HG02798 (cell line): ENCODE measurements around the gene PARVB.

Source experiments
- ATAC-seq: cut with Tn5 transposase; IDR thresholded peaks from one replicate; pipeline ENCODE4 v1.9.1; 2021; ENCODE audit warnings: mild to moderate bottlenecking; ENCODE audit not compliant: unreplicated experiment, poor library complexity

Gene PARVB

DNA sequence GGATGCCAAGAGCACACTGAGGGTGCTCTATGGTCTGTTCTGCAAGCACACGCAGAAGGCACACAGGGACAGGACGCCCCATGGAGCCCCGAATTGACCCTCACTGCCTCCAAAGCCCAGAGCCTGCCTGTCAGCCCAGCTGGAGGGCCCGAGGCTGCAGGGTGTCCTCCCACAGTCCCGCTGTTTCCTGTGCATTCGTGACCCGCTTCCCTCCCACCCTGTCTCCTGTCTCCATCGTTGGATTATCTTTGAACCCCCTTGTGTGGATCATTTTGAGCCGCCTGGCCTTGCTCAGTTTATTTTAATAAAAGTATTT is 182.2 kb downstream of the PARVB start:
- ATAC-seq = no peak

DNA sequence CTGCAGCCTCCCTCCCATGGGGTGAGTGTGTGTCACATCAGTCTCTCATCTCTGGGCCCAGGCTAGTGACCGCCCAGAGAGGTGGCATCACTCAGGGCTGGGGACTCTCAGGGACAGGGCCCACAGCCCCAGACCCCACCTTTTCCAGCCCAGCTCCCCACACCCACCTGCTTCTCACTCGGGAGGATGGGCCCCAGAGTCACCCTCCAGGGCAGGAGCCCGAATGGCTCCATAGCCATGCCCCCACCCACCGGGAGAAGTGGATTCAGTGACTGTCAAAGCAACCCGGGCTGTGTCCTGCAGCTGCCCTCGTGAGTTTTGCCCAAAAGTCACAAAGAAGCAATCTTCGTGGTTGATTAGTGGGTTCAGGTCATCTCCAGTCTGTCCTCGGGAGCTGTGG is 182.6 kb downstream of the PARVB start:
- no peak for ATAC-seq

DNA sequence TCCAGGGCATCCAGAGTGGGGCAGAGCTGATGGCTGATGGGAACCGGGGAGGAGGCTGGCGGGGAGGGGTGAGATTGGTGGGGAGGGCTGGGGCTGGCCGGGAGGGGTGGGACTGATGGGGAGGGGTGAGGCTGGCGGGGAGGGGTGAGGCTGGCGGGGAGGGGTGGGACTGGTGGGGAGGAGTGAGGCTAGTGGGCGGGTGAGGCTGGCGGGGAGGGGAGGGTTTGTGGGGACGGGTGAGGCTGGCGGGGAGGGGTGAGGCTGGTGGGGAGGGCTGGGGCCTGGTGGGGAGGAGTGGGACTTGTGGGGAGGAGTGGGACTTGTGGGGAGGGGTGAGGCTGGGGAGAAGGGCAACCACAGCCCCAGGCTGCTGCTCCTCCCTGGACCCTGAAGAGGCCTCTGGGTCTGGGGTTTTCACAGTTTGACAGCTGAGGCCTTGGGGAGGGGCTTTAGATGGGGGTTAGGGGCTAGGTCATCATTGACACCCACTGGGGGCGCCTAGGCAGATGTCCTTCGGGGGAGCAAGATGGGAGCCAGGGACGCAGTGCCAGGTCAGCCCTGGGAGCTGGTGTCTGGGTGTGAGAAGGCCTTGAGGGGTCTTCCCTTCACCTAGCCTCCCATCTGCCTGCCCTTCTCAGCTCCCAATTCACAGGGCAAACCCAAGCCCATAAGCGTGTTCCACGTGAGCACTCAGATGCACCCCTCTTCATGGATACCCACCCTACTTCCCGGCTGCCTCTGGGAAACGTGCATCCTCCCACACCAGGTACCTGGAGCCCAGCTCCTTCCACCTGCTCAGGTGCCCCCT is 183.3 kb downstream of the PARVB start:
- no peak for ATAC-seq

DNA sequence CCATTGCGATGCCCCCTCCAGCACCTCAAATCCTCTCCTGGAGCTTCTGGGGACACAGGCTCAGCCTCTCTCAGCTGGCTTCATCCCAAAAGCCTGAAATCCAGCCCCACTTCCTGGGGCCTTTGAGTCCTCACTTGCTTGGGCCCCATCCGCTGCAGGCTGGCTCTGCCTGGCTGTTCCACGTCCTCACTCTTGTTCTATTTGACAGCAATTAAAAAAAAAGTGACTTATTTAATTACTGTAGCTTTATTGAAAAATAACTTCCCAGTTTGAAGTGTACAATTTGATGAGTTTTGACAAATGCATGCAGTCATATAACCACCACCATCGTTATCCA is 183.8 kb downstream of the PARVB start:
- ATAC-seq = no peak

GRCh38 chr22:44209343-44209742 is 185.2 kb downstream of the PARVB start:
- ATAC-seq = no peak

GRCh38 chr22:44210722-44211121 is 186.6 kb downstream of the PARVB start:
- no peak for ATAC-seq

DNA sequence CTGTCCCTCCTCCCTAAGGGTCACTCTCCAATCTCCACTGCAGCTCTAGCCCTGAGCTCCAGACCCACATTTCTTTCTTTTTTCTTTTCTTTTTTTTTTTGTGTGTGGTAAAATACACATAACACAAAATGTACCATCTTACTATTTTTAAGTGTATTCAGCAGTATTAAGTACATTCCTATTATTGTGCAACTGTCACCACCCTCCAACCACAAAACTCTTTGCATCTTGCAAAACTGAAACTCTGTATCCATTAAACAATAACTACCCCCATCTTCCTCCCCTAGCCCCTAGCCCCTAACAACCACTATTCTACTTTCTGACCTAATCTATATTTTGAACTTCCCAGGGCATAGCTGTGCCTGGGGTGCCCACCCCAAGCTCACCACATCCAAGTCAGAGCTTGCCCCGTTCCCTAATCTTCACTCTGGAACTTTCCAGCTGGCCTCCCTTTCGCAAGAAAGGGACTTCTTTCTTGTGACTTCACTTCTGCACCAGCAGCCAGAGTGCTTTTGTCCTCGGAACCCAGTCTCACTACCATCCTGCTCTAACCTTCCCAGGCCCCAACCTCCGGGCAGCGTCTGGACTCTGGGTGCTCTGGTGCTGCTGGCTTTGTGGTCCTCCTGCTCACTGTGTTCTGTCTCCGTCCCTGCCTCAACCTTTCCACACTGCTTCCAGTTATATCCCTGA is 187.3 kb downstream of the PARVB start:
- ATAC-seq = no peak

DNA sequence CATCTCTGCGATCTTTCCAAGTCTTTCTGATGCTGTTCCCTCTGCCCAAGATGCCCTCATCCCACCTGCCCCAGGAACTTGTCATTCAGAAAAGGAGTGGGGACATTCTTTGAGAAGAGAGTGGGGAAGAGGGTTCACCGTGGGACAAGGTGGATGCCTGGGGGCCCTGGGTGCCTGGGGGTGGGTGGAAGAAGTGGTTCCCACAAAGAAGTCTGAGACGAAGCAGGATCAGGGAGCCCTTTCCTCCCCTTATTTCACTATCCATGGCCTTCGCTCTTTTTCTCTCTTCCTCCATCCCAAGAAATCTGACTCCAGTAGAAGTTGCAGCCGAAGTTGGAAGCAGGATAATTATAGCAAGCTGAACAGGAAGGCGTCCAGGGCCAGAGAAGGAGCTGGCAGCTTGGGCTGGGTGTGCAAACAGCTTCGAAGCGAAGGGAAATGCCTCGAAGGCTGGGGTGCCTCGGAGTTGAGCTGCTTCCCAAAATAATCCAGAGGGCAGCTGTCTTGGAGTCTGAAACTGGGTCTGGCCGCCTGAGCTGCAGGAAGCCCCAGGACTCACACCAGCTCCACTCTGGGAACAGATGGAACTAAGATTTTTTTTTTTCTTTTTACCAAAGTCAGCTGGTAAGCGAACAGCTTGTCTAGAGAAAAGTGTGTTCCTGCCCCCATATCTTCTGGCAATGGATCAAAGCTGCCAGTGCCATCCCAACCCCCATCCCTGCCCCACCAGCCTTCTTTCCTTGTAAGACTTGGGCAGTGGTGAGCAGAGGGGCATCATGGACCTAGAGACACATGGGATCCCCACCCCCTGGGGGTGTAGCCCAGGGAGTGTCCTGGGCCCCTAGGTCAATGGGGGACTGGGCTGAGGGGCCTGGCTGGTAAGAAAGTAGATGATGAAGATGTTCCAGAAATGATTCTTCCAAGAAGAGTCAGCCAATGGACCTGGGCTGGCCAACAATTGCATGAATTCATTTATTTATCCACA is 188.1 kb downstream of the PARVB start:
- no peak for ATAC-seq

DNA sequence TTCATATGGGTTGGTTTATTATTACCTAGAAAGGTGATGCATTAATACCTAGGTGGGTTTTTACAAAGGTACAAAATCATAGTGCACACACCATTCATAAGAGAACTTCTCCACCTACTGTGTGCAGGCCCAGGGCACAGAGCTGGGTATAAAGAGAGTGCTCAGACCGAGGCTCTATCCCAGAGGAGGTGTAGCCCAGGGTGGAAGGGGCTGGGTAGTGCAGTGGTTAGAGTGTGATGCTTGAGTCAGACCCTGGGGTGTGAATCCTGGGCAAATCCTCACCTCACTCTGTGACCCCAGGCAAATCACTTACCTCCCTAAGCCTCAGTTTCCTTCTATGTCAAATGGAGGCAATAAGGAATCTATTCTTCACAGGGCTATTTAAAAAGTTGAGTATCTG is 188.8 kb downstream of the PARVB start:
- ATAC-seq = no peak

DNA sequence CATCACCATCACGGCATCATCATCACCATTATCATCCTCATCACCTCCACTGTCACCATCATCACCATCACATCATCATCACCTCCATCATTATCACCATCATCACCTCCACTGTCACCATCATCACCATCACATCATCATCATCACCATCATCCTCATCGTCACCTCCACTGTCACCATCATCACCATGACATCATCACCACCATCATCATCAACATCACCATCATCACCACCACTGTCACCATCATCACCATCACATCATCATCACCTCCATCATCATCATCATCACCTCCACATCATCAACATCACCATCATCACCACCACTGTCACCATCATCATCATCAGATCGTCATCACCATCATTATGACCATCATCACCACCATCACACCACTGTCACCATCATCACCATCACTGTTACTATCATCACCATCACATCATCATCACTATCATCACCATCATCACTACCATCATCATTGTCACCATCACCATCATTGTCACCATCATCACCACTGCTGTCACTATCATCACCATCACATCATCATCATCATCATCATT is 189.5 kb downstream of the PARVB start:
- no peak for ATAC-seq

- no peak for ATAC-seq
These were observed 190.1 kb downstream of the PARVB start for GRCh38 chr22:44214187-44214586.

- ATAC-seq = no peak
These were observed 190.7 kb downstream of the PARVB start for GRCh38 chr22:44214764-44215163.

GRCh38 chr22:44215287-44215686 is 191.2 kb downstream of the PARVB start:
- no peak for ATAC-seq

GRCh38 chr22:44217346-44217745 is 193.2 kb downstream of the PARVB start:
- no peak for ATAC-seq

GRCh38 chr22:44218071-44218470 is 194.0 kb downstream of the PARVB start:
- no peak for ATAC-seq

- ATAC-seq = no peak
These were observed 195.2 kb downstream of the PARVB start for GRCh38 chr22:44219101-44219870.

GRCh38 chr22:44220727-44221680 is 196.9 kb downstream of the PARVB start:
- no peak for ATAC-seq

- no peak for ATAC-seq
These were observed 197.8 kb downstream of the PARVB start for GRCh38 chr22:44221710-44222475.
